ENCODE measurements around the gene TMEM232.
"Not testable (repeated sequence)": the region's sequence is repeated elsewhere in the genome, so short reads cannot be mapped to it uniquely, and the experiment has no call there.

Gene TMEM232
- 1.7 reads per million for total RNA-seq

DNA sequence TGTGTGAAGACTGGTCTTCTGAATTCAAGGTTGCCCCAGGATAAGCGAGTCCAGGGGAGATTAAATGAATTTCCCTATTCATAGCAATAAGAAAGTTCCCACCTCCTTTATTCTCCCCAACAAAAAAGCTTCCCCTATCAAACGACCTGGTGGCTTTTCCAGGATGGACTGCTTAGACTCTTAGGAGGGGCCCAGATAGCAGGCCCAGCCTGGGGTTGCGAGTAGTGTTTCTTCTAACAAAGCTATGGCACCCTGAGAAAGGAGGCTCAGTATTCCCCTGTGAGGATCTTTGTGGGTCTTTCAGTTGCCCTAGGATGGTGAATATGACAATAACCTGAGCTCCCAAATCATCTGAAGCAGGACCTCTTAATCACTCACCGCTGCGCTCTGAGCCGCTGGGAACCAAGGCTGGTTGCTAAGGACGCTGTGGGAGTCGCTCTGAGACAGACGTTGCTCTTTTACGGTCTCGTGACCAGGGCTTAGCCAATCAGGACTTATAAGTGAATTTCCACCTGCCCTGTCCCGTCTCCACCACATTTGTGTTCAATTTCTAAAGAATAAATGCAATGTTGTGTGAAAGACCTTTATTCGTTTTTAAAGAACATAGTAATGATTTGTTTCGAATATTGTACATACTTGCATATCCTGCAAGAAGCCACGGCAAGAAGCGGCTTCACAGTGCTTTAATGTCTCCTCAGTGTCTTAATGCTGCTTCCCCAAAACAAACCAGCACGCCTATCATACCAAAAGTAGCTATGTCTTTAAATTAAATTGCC, at the start of gene TMEM232:
TSS of gene TMEM232 (minus strand) at position 423 of the 776 bp plus-strand sequence. CDS start 59,319 bp downstream, outside the sequence.
- peak; percentile 66 for DNase-seq

DNA sequence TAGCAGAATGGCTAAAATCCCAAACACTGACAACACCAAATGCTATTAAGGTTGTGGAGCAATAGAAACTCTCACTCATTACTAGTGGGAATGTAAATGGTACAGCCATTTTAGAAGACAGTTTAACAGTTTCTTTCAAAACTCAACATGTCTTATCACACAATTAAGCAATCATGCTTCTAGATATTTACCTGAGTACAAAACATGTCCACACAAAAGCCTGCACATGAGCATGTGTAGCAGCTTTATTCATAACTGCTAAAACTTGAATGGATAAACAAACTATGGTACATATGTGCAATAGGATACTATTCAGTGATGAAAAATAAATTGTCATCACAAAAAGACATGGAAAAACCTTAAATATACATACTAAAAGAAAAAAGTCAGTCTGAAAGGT, 43.8 kb upstream of the TMEM232 start:
- no peak for DNase-seq

DNA sequence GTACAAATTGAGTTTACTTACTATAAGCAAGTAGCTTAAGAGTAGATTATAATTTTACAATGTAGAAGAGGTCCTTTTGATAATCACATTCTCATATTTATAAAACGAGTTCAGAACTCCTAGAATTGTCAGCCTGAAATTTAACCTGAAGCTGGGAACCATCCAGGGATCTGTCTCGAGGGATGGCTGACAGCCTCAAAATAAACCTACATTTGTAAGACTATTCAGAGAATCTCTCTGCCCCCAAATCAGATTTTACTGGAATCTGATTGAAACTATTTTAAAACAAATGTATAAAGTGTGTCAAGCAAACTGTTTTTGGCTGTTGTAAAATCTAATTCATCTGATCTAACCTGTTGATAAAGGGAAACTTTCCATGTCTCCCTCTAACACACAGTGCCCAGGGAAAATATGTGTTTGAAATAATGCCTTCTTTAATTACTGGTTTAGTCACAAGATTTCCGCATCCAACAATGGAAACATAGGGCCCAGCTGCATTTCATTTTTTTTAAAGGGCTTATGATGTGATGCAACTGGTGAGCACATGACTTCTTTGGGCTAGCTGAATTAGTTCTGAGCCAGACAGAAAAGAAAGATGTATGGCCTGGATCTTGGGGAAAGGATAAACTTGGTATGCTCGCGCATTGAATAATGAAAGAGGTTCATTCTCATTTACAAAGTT, 42.7 kb upstream of the TMEM232 start:
- DNase-seq = no peak

DNA sequence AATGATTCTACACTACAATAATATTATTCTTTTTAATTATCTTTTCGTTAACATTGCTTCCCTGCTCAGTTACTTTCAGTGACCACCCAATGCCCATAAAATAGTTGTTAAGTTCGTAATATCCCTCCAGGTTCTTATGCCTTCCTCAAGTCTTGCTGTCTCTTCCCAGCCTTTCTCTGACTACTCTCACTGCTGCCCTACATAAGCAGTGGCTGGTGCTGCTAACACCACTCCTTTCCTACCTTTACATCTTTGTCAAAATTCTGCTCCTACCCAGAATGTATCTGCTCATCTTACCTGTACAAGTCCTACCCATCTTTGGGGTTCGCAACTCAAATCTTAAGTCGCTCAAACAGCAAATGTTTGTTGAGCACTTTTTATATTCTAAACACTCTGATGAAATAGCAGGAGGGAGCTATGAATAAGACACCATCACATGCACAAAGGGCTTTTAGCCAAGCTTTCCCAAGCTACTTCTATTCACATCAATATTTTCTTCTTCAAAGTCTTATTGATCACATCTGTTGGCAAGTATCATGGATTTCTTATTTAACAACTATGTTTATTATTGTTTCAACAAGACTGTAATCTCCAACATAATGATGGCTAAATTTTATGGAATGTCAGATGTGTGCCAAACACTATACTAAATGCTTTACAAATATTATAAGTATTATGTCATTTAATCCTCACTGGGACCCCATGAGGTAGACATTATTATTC, 41.8 kb upstream of the TMEM232 start:
- DNase-seq = no peak

DNA sequence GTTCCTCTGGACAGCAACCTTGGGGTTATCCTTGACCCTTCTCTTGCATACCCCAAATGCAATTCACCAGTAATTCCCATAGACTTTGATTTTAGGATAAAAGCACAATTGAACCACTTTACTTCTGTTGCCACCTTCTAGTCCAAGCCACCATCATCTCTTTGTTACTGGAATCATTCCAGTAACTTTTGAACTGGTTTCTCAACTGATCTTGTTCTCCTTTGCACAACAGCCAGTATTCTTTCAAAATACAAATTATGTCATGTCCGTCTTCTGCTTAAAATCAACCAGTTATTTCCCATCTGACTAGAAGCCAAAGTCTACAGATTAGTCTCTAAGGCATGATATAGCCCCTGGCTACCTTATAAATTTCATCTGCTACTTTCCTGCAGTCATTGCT, 33.7 kb upstream of the TMEM232 start:
- no peak for DNase-seq

DNA sequence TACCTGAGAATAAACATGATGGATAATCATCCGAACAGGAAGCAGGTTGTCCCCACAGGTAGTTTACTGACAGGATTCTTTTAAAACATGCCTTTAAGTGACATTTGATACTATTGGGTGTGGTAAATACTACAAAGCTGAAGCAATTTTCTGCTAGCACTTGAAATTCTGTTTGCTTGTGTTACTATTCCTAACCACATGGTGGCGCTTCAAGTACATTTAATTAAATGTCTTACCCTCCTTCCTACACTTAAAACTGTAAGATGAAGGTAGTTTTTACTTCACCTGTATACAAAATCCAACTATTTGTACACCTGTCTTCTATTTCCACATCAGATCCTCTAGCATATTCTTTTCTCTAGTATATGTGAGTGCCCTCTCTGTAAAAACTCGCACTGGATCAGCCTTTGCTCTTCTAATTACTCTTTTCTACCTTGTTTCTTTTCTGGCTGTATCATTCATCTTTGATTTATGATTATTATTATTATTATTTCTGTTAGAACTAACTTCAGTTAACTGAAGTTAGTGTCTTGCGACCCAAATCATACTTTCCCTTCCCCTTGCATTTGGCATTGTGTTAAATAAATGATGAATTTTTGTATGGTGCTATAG, 30.8 kb upstream of the TMEM232 start:
- peak; percentile 24 for DNase-seq

DNA sequence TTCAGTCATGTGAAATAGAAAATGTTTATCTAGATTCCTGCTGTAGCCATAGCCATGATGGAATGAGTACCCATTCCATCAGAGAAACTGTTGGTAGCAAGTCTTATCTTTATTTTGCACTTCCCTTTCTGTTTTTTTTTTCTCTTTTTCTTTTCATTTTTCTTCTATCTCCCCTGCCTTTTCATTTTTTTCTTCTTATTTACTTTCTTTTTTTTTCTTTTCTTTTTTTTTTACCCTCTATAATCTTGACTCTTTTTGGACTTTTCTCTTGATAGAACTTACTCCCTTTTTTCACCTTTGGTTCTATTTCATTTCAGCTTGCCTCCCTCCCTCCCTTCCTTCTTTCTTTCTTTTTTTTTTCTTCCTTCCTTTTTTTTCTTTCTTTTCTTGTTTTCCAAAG, 27.7 kb upstream of the TMEM232 start:
- DNase-seq = no peak

DNA sequence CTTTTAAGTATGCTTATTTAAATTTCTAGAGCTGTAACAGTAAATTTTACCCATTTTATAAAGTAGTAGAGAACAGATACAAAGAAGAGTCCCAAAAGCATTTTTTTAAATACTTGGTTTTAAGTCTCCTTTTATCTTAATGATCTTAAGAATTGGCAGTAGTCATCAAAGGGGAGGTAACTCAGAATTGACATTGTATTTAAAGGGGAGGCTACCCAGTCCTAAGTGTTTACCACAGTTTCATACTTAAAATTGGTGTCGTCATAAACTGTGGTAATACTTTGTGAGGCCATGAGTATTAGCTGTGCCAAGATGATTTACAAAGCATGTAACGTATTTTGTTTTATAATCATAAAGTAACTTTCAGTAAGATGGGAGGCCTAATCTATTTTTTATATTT, 27.1 kb upstream of the TMEM232 start:
- DNase-seq = no peak

DNA sequence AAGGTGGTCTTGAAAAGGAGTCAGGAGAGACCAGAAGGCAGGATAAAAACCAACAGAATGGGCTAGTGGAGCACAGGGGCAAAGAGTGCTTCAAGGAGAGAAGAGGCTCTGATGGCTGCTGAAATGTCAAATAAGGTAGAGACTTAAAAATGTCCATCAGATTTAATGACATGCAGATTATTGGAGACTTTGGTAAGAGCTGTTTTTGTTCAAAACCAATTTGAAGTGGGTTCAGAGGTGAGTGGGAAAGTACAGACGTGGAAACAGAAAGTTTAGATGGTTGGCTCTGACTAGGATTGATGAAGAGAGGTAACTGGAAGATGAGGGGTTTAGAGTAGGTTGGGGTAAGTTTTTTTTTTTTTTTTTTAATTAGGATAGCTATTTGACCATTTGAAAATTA, 26.5 kb upstream of the TMEM232 start:
- DNase-seq = no peak

DNA sequence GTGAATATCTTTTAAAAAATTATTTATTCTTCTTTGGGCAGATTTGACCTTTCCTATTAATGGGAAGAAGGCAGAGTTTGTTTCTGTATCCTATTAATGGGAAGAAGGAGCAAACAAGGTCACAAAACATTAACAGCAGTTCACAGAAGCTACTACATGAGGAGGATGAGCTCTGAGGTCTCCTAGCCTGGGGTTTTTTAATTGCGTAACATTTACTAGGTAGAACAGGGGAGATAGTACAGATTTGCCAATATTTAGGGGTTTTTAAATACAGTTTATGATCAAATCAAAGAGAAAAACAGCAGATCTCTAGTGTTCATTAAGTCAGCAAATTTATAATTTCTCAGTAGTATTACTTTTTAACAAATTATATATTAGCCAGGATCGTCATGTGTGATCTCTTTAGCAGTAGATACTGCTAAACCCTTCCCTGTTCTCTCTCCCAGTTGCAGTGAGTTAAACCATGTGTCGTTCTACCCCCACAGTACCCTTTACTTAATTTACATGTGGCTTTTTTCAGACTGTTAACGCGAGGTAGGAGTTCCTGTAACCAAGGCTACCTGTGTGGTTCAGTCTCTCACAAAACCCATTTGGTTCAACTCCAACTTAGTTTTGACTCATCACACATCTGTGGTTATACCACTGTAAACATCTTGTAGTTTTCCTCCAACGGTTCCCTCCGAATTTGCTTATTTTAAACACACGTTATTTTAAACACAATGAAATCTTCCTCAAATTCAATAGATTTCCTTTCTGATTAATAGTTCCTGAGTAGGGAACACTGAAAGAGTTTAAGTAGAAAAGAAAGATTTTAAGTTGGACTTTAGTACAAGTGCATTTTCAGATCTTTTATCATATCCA, 25.7 kb upstream of the TMEM232 start:
- DNase-seq = peak; percentile 13

DNA sequence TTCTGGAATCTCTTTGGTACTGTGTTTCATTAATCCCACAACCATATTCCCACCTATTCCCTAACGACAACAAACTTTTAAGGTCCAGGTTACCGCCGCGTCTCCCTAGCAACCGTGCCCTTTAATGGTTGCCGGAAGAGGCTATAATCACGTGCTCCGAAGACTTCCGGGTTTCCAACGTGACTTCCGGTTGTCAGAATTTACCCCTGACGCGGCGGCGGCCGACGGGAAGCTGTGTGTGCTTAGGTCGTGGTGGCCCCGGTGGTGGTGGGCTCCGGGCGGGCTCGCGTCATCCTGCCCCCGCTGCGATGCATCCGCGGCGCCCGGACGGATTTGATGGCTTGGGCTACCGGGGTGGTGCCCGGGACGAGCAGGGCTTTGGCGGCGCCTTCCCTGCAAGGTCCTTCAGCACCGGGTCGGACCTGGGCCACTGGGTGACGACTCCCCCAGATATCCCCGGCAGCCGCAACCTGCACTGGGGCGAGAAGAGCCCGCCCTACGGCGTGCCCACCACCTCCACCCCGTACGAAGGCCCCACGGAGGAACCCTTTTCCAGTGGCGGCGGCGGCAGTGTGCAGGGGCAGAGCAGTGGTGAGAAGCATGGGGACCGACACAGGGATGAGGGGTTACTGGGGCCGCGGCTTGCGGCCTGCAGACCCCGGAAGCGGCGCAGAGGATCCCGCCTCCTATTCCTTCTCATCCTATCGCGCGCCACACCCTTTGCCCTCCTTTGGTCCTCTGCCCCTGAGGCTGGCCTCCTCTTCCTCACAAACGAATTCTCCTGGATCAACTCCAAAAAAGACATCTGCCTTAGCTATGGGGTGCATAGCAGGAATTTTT, 12.6 kb upstream of the TMEM232 start, which contains the start of gene SLC25A46:
TSS of gene SLC25A46 (plus strand) at position 196 of the 840 bp plus-strand sequence. CDS start at position 309, 113 bp downstream.
- DNase-seq = peak; percentile 86

DNA sequence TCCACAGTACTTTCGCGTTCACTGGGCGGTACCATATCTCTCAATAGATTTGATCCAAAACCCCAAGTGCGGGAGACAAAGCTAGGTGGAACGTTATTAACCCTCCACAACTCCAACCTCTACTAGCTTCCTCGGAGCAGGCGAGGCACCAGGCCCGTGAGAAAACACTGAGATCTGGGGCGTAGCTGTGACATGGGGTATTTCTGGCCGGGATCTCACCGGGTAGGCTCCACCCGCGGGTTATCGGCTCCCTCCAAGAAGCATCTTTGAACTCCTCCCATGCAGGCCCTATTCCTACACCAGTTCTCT, 12.0 kb upstream of the TMEM232 start:
- DNase-seq = no peak

DNA sequence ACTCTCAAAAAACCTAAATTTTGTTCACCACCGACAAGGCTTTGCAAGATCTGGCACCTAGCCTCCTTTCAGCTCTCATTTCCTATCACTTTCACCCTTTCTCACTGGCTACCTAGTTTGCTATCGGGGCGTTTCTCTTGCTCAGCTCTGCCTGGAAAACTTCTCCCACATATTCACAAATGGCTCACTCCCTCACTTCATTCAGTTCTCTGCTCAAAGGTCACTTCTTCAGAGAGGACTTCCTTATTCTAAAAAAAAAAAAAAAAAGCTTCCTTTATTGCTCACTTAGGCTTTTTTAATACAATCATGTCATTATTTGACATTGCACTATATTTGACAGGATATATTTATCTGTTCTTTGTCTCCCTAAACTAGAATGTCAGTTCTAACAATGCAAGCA, 10.3 kb upstream of the TMEM232 start:
- no peak for DNase-seq

DNA sequence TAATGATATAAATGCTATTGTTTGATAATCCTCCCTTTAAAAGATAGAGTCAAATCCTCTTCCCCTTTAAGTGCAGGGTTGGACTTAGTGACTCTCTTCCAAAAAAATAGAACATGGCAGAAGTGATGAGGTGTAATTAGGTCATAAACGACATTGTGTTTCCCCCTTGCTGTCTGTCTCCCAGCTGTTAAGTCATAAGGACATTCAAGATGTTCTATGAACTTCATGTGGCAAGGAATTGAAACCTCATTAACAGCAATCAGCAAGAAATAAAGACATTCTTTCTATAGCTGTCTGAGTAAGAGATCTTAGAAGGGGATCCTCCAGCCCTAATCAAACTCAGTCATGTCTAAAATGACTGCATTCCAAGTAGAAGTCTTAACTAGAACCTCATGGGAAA, 9.1 kb upstream of the TMEM232 start:
- DNase-seq = no peak

DNA sequence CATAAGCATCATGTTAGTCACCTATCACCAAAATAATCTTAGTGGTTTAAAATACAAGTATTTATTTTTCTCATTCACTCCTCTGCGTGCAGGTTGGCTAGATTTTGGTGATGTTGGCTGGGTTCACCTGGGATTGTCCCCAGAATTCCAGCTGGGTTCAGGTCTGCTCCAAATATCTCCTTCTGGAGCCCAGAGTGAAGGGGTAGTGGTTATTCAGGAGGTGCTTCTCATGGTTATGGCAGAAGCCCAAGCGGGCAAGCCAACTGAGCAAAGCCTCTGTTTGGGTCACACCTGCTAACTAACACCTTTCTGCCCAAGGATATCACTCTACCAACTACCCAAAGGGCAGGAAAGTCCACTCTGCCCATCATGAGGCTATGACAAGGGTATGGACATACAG, 7.6 kb upstream of the TMEM232 start:
- DNase-seq = no peak

DNA sequence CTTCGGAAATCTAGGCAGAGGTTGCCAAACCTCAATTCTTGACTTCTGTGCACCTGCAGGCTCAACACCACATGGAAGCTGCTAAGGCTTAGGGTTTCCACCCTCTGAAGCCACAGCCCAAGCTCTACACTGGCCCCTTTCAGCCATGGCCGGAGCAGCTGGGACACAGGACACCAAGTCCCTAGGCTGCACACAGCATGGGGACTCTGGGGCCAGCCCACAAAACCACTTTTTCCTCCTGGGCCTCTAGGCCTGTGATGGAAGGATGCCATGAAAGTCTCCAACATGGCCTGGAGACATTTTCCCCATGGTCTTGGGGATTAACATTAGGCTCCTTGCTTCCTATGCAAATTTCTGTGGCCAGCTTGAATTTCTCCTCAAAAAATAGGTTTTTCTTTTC, 5.0 kb upstream of the TMEM232 start:
- not testable (repeated sequence) for DNase-seq

DNA sequence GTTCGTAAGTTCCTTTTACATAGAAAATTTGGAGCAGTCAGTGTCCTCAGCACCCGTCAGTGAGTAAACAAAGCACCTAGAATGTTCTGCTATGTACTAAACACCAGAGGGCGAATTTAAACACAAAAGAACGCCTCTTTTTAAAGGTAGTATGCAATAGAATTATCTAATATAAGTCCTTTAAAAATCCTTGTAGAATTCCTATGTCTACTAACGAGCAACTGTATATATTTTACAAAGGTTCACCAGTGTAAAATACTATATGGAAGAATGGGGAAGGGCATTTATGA, 499 bp upstream of the TMEM232 start:
- no peak for DNase-seq

DNA sequence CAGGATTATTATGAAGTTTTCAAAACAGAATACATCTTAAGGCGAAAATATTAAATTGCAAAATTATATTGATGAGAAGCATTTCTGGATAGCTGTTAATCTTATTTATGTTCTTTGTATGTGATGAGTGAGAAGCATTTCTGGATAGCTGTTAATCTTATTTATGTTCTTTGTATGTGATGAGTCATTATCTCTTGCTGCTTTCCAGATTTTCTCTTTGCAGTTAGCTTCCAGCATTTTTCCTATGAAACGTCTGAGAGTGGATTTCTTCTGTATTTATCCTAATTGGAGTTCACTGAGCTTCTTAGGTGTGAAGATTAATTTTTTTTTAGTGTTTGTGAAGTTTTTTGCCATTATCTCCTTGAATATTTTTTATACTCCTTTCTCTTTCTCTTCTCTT, 8.2 kb downstream of the TMEM232 start:
- no peak for DNase-seq

DNA sequence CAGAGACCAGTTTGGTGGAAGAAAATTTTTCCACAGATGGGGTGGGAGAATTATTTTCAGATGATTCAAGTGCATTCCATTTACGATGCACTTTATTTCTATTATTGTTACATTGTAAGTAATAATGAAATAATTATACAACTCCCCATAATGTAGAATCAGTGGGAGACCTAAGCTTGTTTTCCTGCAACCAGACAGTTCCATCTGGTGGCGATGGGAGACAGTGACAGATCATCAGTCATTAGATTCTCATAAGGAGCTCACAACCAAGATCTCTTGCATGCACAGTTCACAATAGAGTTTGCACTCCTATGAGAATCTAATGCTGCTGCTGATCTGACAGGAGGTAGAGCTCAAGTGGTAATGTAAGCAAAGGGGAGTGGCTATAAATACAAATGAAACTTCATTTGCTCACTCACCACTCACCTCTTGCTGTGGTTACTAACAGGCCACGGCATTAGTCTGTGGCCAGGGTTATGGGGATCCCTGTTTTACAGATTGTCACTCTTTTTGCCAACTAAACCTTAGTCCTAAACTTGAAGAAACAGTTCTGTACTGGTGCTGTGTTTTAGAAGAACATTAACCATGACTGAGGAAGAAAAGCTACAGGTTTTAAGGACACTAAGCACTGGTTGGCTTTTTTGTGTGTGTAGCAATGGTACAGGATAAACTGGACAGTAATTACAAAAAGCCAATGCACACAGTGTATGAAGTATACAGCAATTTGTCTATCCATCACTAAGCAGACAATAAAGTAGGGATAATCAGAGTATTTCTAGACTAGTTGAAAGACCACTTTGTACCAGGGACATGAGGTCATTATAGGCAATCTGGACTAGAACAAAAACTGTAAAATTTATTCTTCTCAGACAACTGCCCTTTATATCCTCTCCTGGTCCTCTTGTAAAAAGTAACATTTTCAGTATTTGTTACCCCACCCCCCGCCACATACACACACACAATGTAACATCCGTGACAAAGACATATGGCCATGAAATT, 9.9 kb downstream of the TMEM232 start:
- DNase-seq = no peak

DNA sequence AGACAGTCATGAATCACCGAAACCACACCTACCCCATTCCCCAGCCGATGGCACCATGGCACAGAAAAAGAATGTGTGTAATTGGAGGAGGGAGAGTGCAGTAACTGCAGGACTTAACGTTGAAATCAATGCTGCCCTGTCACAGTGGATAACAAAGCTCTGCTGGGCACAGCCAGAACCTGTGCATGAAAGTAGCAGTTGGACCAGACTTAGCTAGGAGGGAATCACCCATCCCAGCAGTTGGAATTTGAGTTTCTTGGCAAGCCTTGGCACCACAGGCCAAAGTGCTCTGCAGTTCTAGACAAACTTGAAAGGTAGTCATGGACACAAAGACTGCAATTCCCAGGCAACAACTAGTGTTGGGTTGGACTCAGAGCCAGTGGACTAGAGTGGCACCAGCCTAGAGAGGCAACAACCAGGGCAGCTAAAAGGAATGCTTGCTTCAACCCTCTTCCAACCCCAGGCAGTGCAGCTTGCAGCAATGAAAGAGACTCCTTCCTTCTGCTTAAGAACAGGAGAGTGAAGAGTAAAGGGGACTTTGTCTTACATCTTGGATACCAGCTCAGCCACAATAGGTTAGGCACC, 19.1 kb downstream of the TMEM232 start:
- no peak for DNase-seq
